ENCODE results near the gene OR56A4. TPM values are rescaled to one million over a fixed set of nuclear protein-coding genes. Genes with fewer than 3 reads are reported as not detected.
"Not testable (repeated sequence)": the region's sequence is repeated elsewhere in the genome, so short reads cannot be mapped to it uniquely, and the experiment has no call there.

Gene OR56A4
- total and polyA plus RNA-seq, 3 donors from 2014 or later: 0.55 TPM; not detected in 2

- Histone ChIP-seq H3K27me3 (no peaks in the 10 kb centered on the region), H3K4me1 (no peaks in the 10 kb centered on the region), H3K4me3 (no peak overlapping the region), H3K9me3 (no peaks in the 10 kb centered on the region), H3K36me3 (ENCODE audit: low read depth, missing control alignments) (no peaks in the 10 kb centered on the region), H3K27ac (no peak overlapping the region)
- no peak for DNase-seq
- TF ChIP-seq CTCF (IDR thresholded peaks at IDR 0.05) (no peak), POLR2A (IDR thresholded peaks at IDR 0.05) (no peak)
- intact Hi-C loops (cut with DNase I; ENCODE audit: low total_unique reads): no loop called here
- WGBS, 2 donors: 70 to 88% methylated on average over 1 of the region's 1 CpG
Measured at GRCh38 chr11:5973530-5973929, 33.2 kb downstream of the OR56A4 start.

GRCh38 chr11:5968394-5968793 lies 38.4 kb downstream of the OR56A4 start, which contains the start of gene OR56A5:
Gene OR56A5, minus strand, starts transcription at chr11:5968494. Its CDS starts 0 bp downstream, at chr11:5968494.
- no peak for TF ChIP-seq CTCF (IDR thresholded peaks at IDR 0.05)
- TF ChIP-seq POLR2A (IDR thresholded peaks at IDR 0.05): no peak
- intact Hi-C loops (cut with DNase I; ENCODE audit: low total_unique reads): no loop called here
- H3K4me1 ChIP-seq: no peaks in the 10 kb centered on the region
- DNase-seq: no peak
- H3K27me3 ChIP-seq: no peaks in the 10 kb centered on the region
- no peaks in the 10 kb centered on the region for H3K9me3 ChIP-seq
- H3K27ac ChIP-seq: no peak within 1 kb of the TSS
- no peaks in the 10 kb centered on the region for H3K36me3 ChIP-seq (ENCODE audit: low read depth, missing control alignments)
- no peak within 1 kb of the TSS for H3K4me3 ChIP-seq

GRCh38 chr11:5967708-5968107 lies 39.0 kb downstream of the OR56A4 start:
- Histone ChIP-seq H3K36me3 (ENCODE audit: low read depth, missing control alignments) (no peaks in the 10 kb centered on the region), H3K27ac (no peak overlapping the region), H3K9me3 (no peaks in the 10 kb centered on the region), H3K4me3 (no peak overlapping the region), H3K27me3 (no peaks in the 10 kb centered on the region), H3K4me1 (no peaks in the 10 kb centered on the region)
- TF ChIP-seq CTCF (IDR thresholded peaks at IDR 0.05): no peak
- TF ChIP-seq POLR2A (IDR thresholded peaks at IDR 0.05): no peak
- WGBS, 2 donors: 51 to 83% methylated on average over 3 of the region's 3 CpGs
- no peak for DNase-seq
- intact Hi-C loops (cut with DNase I; ENCODE audit: low total_unique reads): no loop called here

GRCh38 chr11:5966958-5967357 lies 39.8 kb downstream of the OR56A4 start:
- Histone ChIP-seq H3K27me3 (no peaks in the 10 kb centered on the region), H3K27ac (no peak overlapping the region), H3K36me3 (ENCODE audit: low read depth, missing control alignments) (no peaks in the 10 kb centered on the region), H3K9me3 (no peaks in the 10 kb centered on the region), H3K4me3 (no peak overlapping the region), H3K4me1 (no peaks in the 10 kb centered on the region)
- no peak for TF ChIP-seq POLR2A (IDR thresholded peaks at IDR 0.05)
- no peak for TF ChIP-seq CTCF (IDR thresholded peaks at IDR 0.05)
- intact Hi-C loops (cut with DNase I; ENCODE audit: low total_unique reads): no loop called here
- DNase-seq: no peak
- 77 to 79% methylated on average over 2 of the region's 2 CpGs for WGBS, 2 donors

- 84 to 97% methylated on average over 20 to 37 of the region's 40 CpGs for WGBS, 2 donors
- H3K9me3 ChIP-seq; H3K4me1 ChIP-seq; intact Hi-C loops (cut with DNase I; ENCODE audit: low total_unique reads); H3K36me3 ChIP-seq (ENCODE audit: low read depth, missing control alignments); DNase-seq; H3K27ac ChIP-seq; H3K4me3 ChIP-seq; H3K27me3 ChIP-seq: not testable (repeated sequence)
Measured at GRCh38 chr11:5960704-5961320, 45.9 kb downstream of the OR56A4 start.

Measured in testis (tissue), 3 donors.